Upper lobe of left lung (tissue), 4 donors: ENCODE measurements around the gene KIF26B.

ENCODE experiments used
- CTCF ChIP-seq, 6 experiments: fragments of 450-650 bp in 4 of 6; fragments of 200-600 bp in 2 of 6; sonication (generic) in 2 of 6; IDR thresholded peaks; one replicate each; pipeline ENCODE4 v1.5.1; 2016 to 2019; ENCODE audit warnings: antibody characterized with exemption in 6 of 6
- EP300 ChIP-seq, 4 donors: sonication (generic); formaldehyde crosslinking; IDR thresholded peaks; one replicate each; pipeline ENCODE4 v1.5.1; 2017; ENCODE audit warnings: antibody characterized with exemption in 4 of 4, control low read depth in 2 of 4
- POLR2A ChIP-seq, 4 donors: fragments of 450-650 bp; IDR thresholded peaks; one replicate each; pipeline ENCODE4 v1.5.1; 2016 to 2017; ENCODE audit warnings: antibody characterized with exemption in 4 of 4, mild to moderate bottlenecking in 2 of 4
- POLR2AphosphoS5 ChIP-seq, 2 donors: sonication (generic); formaldehyde crosslinking; IDR thresholded peaks; one replicate each; pipeline ENCODE4 v1.5.1; 2017; ENCODE audit warnings: antibody characterized with exemption in 2 of 2

- TF ChIP-seq POLR2A (IDR thresholded peaks at IDR 0.05) = no peak
- no peak for TF ChIP-seq CTCF (IDR thresholded peaks at IDR 0.05)
- no peak for TF ChIP-seq EP300 (IDR thresholded peaks at IDR 0.05)
- no peak for TF ChIP-seq POLR2AphosphoS5 (IDR thresholded peaks at IDR 0.05)
Measured at GRCh38 chr1:245641384-245641783, 486.6 kb downstream of the KIF26B start.
